GM19397 (cell line): Measurements from ENCODE around the gene FBXL17.
A peak's percentile ranks its signal among the peaks of the same experiment; 100 is the strongest.
"Not testable (repeated sequence)": the region's sequence is repeated elsewhere in the genome, so short reads cannot be mapped to it uniquely, and the experiment has no call there.

Experiments
- ATAC-seq: cut with Tn5 transposase; IDR thresholded peaks from one replicate; pipeline ENCODE4 v1.9.1; 2021; ENCODE audit warnings: mild to moderate bottlenecking, moderate library complexity; ENCODE audit not compliant: unreplicated experiment

FBXL17 gene

DNA sequence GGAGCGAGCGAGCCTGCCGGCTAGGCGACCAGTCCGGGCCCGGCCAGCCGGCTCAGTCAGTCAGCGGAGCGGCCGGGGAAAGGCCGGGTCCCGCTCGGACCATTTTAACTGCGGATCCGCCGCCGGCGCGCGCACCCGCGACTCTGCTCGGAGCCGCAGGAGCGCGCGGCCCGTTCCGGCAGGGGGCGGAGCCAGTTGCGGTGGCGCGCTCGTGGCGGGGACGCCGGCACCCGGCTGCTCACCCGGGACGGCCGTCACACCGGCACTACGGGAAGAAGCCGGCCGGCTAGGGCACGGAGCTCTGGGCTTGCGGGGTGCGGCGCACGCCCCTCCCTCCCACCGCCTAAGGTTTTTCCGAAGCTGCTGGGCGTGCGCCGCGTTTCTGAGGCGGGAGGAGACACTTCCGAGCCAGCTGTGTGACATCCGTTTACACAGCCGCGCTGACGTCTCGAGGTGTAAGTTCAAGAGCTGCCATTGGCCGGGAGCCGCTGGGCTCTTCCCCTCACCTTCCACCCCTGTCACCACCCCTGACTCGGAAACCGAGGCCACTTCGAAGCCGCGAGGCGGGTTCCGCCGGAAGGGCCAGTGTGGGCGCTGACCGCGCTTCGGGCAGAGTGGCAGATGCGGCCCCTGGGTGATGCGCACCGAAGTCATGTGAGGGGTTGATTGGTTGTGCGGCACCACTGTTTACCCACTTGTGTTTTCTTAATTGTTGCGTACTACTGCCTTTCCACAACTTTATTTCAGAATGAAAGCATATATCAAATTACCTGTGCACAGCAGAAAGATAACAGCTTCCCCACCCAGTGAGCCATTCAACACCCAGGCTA lies at the start of gene FBXL17:
TSS of gene FBXL17 (minus strand) at position 145 of the 830 bp plus-strand sequence.
- peak; percentile 69 for ATAC-seq

DNA sequence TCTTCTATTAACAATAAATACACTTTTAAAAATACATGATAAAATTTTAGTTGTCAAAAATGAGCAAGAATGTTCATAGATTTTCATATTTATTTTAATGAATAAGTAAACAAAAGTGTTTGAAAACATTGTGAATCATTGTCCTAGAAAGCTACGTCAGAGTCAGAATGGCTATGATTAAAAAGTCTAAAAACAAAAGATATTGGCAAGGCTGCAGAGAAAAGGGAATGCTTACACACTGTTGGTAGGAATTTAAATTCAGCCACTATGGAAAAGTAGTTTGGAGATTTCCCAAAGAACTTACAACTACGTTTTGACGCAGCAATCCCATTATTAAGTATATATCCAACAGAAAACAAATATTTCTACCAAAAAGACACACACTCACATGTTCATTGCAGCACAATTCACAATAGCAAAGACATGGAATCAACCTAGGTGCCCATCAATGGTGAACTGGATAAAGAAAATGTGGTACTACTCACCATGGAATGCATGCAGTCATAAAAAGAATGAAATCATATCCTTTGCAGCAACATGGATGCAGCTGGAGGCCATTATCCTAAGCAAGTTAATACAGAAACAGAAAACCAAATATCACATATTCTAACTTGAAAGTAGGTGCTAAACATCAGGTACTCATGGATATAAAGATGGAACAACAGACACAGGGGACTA lies 49.2 kb upstream of the FBXL17 start:
- no peak for ATAC-seq

DNA sequence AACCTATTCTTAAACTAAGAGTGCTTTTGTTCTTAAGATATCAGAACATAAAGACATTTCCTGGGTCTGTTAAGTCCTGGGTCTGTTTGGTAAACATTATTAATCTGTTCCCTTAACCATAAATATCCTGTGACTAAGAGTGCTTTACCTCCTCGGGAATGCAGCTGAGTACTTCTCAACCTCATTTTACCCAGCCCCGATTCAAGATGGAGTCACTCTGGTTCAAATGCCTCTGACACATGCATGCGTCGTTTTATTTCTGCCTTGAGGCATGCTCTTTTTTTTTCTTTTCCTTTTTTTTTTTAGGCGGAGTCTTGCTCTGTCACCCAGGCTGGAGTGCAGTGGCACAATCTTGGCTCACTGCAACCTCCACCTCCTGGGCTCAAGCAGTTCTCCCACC lies 39.8 kb upstream of the FBXL17 start:
- ATAC-seq, result no peak

DNA sequence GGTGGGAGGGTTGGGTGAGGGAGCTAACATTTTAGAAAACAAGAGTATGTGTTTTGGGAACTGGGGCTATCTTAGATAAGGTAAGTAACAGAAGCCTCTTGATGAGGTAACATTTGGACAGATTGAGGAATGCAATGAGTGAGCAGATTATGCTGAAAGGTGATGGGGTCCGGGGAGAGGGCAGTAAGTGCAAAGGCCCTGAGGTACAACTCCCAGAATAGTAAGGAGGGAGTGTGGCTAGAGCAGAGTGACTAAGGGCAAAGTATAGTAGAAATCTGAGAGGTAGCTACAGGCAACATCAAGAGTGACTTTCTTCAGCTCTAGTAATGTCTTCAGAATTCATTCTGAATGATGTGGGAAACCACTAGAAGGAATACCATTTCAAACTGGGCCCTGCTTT lies 38.9 kb upstream of the FBXL17 start:
- ATAC-seq, result no peak

DNA sequence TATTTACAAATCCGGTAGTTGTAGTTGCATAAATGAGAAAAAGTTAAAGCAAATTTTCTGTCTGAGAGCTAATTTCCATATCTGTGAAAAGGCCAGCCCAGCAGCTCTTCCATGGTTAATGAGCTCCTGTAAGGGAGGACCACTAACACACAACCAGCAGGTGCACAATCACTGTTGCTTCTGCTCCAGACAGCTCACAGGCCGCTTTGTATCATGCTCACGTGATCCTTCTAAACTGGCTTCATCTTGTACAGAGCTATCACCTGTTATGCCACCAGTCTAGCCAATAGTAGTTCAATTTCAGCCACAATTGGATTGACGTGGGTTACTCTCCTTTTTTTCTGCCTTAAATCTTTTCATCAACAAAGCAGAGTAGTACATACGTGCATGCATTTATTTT lies 38.3 kb upstream of the FBXL17 start:
- ATAC-seq, result no peak

DNA sequence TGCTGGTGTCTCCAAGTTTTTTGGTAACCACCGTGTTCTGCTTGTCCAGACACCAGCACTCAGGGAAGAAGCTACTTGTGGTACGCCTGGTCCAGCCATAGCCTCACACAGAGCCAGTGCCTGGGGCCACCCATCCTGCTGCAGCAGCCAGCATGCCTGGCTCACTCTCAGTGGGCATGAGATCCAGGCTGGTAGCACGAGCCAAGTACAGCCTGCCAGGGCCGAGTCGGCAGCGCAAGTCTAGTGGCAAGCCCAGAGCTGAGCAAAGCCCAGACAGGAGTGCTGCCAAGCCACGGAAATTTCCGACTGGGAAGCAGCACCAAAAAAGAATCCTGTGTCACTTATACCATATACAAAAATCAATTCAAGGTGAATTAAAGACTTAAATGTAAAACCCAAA lies 36.3 kb upstream of the FBXL17 start:
- ATAC-seq, result no peak

DNA sequence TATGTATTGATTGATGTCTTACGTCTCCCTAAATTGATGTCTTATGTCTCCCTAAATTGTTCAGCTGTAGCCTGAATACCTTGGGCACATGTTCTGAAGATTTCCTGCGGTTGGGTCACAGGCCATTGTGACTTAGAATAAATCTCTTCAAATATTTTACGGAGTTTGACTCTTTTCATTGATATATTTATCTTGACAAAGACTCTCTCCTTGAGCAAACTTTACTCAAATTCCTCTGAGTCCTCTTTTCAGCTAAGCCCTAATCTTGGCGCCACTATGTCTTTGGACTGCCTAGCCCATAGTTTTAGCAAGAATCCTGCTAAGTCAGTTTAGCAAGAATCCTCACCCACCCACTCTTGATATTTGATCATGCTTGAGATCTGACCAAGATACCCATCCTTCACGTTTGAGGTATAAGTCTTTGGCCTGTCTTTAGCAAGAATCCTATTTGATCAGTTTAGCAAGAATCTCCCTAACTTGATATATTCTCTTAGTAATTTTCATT lies 35.3 kb upstream of the FBXL17 start:
- no peak for ATAC-seq

DNA sequence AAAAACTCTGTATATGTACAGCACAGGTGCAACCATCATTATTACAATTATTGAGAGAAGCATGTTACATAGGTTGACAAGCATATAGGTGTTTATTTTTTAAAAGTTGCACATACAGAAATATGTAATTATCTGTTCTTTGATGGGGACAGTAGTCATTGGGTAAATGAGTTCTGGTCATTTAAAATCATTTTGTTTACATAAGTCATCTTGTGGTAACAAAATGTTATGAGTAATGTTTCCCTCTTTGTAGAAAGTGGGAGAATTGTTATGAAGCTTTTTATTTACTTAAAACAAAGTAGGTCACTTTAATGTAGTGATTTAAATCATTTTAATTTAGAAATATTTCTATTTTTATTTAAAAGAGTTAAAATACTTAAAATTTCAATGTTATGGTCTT lies 33.8 kb upstream of the FBXL17 start:
- ATAC-seq, result no peak

DNA sequence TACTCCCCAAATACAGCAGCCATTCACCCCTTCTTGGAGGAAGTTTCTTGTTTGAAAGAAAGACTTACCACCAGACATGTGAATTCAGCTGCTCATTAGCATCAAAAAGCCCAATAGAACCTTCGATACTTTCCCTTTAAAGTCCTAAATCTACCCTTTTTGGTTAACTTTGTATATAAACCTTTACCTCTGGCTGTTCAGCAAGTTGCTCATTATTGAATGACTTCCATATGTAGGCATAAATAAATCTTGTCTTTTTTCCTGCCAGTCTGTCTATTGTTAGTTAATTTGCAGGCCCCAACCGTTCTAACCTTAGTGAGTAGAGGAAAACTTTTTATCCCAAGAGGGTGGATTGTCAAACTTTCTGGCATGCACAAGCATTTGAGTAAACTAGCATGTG lies 27.9 kb upstream of the FBXL17 start:
- ATAC-seq, result no peak

DNA sequence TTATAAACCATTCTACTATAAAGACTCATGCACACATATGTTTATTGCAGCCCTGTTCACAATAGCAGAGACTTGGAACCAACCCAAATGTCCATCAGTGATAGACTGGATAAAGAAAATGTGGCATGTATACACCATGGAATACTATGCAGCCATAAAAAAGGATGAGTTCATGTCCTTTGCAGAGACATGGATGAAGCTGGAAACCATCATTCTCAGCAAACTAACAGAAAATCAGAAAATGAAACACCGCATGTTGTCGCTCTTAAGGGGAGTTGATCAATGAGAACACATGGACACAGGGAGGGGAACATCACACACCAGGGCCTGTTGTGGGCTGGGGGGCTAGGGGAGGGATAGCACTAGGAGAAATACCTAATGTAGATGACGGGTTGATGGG lies 23.3 kb upstream of the FBXL17 start:
- not testable (repeated sequence) for ATAC-seq

DNA sequence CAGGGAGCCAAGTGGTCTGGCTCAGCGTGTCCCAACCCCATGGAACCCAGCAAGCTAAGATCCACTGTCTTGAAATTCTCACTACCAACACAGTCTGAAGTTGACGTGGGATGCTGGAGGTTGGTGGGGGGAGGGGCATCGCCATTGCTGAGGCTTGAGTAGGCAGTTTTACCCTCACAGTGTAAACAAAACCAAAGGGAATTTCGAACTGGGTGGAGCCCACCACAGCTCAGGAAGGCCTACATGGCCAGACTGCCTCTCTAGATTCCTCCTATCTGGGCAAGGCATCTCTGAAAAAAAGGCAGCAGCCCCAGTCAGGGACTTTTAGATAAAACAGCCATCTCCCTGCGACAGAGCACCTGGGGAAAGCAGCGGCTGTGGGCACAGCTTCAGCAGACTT lies 17.1 kb upstream of the FBXL17 start:
- ATAC-seq, result no peak

DNA sequence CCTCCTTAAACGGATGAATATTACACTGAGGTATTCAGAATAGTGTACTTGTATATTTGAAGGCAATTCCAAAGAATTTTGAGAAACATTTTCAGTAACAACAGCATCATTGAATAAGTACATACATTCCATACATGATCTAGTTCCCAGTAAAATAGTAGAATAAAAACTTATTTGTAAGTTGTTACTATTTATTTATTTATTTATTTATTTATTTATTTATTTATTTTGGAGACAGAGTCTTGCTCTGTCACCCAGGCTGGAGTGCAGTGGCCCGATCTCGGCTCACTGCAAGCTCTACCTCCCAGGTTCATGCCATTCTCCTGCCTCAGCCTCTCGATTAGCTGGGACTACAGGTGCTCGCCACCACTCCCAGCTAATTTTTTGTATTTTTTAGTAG lies 14.9 kb upstream of the FBXL17 start:
- not testable (repeated sequence) for ATAC-seq

DNA sequence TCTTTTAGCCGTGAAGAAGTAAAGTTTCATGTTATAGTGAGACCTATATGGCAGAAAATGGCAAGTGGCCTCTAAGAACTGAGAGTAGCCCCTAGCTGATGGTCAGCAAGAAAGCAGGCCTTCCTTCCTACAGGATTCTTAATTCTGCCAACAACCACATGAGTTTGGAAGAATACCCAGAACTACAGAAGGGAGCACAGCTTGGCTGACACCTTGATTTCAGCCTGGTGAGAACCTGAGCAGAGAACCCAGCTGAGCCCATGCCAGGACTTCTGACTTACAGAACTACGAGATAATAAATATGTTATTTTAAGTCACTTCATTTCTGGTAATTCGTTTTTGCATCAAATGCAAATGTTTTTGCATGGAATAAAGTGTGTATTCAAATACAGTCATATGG lies 5.9 kb upstream of the FBXL17 start:
- ATAC-seq, result no peak

DNA sequence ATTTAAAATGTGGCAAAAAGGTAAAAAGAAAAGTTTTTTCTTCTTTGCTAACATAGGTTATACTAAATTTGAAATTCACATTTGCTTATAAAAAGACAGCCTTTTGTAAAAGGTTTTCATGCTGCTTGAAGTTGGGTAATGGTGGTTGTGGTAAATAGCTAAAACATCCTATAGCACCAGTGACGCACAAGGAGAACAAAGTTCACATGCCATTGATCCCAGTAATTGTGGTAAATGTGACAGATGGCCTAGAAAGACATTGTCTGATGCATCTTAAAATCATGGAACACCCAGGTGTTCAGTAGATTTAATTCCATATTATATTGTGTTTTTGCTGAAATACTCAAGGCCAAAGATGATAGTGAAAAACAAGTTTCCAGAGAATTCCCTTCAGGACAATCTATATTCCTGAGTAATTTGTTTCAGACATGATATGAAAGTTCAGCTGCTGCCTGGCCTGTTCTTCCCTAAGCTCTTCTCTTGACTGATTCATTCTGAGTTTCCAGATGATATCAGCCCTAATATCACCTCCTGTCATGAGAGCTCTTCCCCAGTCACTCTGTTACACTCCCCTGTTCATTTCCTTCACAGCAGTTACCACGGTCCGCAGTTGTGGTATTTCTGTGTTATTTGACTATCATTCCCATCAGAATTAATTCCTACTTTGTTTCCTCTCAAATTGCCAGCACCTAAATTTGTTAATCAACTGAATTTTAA lies 4.6 kb upstream of the FBXL17 start:
- ATAC-seq, result no peak

DNA sequence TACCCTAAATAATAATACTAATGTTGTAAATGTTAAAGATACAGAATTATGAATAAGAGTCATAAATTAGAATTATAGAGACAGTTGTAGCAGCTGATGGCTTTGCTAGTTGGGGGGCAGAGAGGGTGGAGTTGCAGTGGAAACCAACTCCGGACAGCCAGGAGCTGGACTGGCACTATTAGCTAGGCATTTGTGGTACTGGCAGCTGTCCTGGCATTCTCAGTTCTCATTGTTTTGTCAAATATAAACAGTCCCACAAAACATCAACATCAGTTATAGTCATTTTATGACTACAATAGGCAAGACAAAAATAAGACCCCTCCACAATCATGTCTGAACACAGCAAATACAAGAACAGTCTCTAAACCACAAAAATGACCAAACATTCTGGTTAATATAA lies 2.8 kb upstream of the FBXL17 start:
- no peak for ATAC-seq

DNA sequence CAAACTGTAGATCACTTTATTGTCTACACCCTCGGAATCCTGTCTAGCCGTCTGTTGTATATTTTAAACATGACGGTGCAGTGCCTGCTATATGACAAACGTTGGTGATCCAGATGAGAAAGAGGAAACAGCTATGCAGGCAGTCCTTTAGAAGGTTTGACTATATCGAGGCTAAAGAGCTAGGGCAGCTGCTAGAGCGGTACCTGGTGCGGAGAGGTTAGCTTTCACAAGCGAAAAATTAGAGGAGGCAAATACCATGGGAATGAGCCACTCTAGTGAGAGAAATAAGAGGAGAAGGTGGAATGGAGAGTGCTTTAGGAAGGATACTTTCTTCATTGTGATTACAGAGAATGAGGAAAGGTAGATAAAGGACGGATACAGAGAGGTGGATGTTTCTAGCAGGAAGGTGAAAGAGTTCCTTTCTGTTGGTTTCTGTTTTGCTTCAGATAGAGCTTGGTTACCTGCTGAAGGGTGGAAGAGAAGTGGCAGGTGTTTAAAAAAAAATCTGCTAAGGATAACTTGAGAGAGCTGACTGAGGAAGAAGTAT lies 959 bp upstream of the FBXL17 start:
- no peak for ATAC-seq

DNA sequence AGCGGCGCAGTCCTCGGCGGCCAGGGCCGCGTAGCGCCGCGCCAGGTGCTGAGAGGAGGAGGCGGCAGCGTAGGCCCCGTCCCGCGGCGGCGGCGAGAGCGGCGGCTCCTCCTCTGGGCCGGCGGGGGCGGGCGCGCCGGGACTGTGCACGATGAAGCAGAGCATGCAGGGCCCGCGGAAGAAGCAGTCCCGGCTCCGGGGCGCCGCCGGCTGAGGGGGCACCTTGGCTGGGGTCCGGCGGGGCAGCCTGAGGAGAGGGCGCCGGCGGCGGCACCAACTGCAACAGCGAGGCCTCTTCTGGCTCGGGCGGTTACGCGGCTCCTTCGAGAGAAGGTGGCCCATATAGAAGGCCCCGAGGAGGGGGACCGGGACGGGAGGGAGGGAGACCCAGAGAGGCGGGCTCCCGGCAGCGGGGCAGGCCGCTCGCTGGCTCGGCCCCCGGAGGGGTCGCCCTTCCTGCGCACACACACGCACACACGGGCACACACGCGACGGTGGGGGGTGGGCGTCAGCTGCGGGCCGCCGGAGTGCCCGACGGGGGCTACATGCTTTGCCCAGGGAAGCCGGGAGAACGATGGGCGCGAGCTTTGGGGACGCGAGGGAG lies 446 bp downstream of the FBXL17 start:
- peak; percentile 47 for ATAC-seq

DNA sequence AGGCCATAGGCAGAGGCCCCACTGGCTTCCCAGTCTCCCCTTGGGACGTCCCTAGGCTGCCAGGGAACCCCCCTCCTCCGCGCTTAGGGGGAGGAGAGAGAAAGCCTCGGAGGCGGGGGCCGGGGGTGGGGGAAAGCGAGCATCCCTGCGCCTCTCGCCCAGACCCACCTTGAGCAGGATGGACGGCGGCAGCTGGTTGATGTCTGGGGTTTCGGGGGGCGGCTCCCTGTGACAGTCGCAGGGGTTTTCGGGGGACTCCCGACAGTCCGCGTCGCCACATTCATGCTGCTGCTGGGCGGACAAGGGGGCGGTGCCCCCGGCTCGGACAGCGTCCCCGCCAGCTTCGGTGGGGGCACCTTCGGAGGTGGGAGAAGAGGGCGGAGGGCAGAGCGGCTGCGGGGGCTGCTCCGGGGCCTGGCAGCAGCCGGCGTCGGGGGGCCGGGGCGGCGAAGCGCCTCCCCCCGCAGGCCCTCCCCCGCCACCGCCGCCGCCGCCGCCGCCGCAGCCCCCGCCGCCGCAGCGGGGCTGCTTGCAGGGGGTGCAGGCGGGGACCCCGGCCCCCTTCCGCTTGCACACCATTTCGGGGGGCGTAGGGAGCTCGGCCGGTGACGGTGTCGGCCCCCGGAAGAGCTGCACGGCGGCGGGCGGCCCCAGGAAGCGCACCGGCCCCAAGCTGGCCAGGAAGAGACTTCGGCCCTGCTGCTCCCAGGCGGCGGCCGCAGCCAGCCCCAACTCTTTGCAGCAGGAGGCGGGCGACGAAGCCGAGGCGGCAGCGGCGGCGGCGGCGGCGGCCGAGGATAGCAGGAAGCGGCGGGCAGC lies 1.2 kb downstream of the FBXL17 start:
- ATAC-seq, result peak; percentile 28

DNA sequence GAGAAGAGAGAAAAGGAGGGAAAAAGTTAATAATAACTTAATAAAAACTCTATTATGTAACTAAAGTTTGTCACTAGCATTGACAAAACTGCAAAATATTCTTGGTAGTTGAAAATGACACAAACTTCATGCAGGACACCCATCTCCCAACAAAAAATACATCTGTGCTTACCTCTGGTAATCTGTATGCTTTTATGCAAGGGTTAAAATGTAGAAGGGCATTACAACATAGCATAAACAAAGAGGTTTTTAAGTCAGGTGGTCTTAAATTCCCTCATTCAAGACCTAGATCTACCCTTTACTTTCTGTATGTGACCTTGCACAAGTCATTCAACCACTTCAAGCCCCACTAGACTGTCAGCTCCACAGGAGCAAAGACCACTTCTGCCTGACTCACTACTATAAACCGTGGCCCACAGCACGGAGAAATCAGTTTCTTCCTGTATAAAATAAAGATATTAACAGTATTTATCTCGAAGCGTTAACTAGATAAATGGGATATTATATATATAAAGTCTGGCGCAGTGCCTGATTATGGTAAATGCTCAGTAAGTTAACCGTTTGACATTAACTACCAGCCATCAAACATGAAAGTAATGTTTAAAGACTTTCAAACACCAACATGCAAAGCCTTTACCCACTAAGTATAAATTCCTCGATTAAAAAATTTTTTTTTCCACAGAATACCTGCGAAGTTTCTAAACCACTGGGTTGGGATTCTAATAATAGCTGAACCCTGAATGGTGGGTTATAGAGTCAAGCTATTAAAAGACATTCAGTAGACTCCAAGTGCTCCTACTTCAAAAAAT lies 2.0 kb downstream of the FBXL17 start:
- no peak for ATAC-seq
